ENCODE results near the gene SCN1A. TPM values are rescaled to one million over a fixed set of nuclear protein-coding genes. Genes with fewer than 3 reads are reported as not detected.

The SCN1A gene
- total and polyA plus RNA-seq, 2 experiments from 2014 or later, result 1.2 to 1.3 TPM

DNA sequence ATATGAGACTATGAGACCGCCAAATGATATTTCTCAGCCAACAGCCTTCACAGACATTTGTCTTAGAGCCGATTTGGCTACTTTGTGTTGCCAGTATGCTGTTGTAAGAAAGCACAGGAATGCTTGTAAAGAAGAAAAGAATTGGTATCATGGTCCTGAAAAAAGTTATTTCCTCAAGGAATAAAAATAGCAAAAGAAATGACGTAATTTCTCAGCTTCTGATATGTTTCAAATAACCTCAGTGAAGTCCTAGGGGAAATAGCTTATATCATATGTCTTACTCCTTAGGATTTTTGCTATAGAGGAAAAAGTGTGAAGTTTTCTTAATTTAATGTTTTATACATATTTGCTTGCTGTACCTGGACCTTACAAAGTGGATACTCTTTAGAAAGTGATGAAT lies 23.0 kb downstream of the SCN1A start:
- Histone ChIP-seq H3K27ac (ENCODE audit: low read depth) (no peak overlapping the region), H3K27me3 (ENCODE audit: insufficient read depth) (no peaks in the 10 kb centered on the region), H3K9me2 (ENCODE audit: insufficient read depth) (no peaks in the 10 kb centered on the region), H3K4me3 (no peak overlapping the region), H3F3A (replicated peaks; ENCODE audit: low read depth) (no peaks in the 10 kb centered on the region), H2AFZ (no peak overlapping the region), H3K4me2 (no peak overlapping the region), H3K79me2 (replicated peaks; ENCODE audit: insufficient read depth) (no peaks in the 10 kb centered on the region), H3K36me3 (ENCODE audit: insufficient read depth) (no peaks in the 10 kb centered on the region), H3K4me1 (ENCODE audit: insufficient read depth) (no peaks in the 10 kb centered on the region), H4K20me1 (replicated peaks; ENCODE audit: insufficient read depth) (no peaks in the 10 kb centered on the region)
- peaks cover 10% of the 10 kb centered on the region for H3K27me3 Mint-ChIP-seq (ENCODE audit: insufficient read depth, low read depth, poor library complexity)
- H3K4me3 Mint-ChIP-seq, result no peak overlapping the region
- H3K27ac Mint-ChIP-seq, result no peak overlapping the region
- TF ChIP-seq, protein P1, sequence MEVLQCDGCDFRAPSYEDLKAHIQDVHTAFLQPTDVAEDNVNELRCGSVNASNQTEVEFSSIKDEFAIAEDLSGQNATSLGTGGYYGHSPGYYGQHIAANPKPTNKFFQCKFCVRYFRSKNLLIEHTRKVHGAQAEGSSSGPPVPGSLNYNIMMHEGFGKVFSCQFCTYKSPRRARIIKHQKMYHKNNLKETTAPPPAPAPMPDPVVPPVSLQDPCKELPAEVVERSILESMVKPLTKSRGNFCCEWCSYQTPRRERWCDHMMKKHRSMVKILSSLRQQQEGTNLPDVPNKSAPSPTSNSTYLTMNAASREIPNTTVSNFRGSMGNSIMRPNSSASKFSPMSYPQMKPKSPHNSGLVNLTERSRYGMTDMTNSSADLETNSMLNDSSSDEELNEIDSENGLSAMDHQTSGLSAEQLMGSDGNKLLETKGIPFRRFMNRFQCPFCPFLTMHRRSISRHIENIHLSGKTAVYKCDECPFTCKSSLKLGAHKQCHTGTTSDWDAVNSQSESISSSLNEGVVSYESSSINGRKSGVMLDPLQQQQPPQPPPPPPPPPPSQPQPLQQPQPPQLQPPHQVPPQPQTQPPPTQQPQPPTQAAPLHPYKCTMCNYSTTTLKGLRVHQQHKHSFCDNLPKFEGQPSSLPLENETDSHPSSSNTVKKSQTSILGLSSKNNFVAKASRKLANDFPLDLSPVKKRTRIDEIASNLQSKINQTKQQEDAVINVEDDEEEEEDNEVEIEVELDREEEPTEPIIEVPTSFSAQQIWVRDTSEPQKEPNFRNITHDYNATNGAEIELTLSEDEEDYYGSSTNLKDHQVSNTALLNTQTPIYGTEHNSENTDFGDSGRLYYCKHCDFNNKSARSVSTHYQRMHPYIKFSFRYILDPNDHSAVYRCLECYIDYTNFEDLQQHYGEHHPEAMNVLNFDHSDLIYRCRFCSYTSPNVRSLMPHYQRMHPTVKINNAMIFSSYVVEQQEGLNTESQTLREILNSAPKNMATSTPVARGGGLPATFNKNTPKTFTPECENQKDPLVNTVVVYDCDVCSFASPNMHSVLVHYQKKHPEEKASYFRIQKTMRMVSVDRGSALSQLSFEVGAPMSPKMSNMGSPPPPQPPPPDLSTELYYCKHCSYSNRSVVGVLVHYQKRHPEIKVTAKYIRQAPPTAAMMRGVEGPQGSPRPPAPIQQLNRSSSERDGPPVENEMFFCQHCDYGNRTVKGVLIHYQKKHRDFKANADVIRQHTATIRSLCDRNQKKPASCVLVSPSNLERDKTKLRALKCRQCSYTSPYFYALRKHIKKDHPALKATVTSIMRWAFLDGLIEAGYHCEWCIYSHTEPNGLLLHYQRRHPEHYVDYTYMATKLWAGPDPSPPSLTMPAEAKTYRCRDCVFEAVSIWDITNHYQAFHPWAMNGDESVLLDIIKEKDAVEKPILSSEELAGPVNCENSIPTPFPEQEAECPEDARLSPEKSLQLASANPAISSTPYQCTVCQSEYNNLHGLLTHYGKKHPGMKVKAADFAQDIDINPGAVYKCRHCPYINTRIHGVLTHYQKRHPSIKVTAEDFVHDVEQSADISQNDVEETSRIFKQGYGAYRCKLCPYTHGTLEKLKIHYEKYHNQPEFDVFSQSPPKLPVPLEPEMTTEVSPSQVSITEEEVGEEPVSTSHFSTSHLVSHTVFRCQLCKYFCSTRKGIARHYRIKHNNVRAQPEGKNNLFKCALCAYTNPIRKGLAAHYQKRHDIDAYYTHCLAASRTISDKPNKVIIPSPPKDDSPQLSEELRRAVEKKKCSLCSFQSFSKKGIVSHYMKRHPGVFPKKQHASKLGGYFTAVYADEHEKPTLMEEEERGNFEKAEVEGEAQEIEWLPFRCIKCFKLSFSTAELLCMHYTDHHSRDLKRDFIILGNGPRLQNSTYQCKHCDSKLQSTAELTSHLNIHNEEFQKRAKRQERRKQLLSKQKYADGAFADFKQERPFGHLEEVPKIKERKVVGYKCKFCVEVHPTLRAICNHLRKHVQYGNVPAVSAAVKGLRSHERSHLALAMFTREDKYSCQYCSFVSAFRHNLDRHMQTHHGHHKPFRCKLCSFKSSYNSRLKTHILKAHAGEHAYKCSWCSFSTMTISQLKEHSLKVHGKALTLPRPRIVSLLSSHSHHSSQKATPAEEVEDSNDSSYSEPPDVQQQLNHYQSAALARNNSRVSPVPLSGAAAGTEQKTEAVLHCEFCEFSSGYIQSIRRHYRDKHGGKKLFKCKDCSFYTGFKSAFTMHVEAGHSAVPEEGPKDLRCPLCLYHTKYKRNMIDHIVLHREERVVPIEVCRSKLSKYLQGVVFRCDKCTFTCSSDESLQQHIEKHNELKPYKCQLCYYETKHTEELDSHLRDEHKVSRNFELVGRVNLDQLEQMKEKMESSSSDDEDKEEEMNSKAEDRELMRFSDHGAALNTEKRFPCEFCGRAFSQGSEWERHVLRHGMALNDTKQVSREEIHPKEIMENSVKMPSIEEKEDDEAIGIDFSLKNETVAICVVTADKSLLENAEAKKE (CRISPR knock-in tag; IDR thresholded peaks at IDR 0.05), result no peak
- TF ChIP-seq CREB1 (CRISPR knock-in tag; IDR thresholded peaks at IDR 0.05; ENCODE audit: low read depth) (no peak), NANOG (IDR thresholded peaks at IDR 0.05; ENCODE audit: borderline replicate concordance) (no peak), ZNF331 (CRISPR knock-in tag; IDR thresholded peaks at IDR 0.05; ENCODE audit: low read depth) (no peak), EZH2phosphoT487 (IDR thresholded peaks at IDR 0.05; ENCODE audit: unreplicated experiment) (no peak), EZH2 (IDR thresholded peaks at IDR 0.05; ENCODE audit: low read depth, unreplicated experiment) (no peak), POLR2AphosphoS5 (IDR thresholded peaks at IDR 0.05; ENCODE audit: low read depth) (no peak), JUNB (IDR thresholded peaks at IDR 0.05; ENCODE audit: unreplicated experiment) (no peak), STAT1 (IDR thresholded peaks at IDR 0.05; ENCODE audit: unreplicated experiment) (no peak), ZNF114 (CRISPR knock-in tag; IDR thresholded peaks at IDR 0.05) (no peak)
- TF ChIP-seq, protein P2, sequence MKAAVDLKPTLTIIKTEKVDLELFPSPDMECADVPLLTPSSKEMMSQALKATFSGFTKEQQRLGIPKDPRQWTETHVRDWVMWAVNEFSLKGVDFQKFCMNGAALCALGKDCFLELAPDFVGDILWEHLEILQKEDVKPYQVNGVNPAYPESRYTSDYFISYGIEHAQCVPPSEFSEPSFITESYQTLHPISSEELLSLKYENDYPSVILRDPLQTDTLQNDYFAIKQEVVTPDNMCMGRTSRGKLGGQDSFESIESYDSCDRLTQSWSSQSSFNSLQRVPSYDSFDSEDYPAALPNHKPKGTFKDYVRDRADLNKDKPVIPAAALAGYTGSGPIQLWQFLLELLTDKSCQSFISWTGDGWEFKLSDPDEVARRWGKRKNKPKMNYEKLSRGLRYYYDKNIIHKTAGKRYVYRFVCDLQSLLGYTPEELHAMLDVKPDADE (IDR thresholded peaks at IDR 0.05), result no peak
- TF ChIP-seq, protein P3, sequence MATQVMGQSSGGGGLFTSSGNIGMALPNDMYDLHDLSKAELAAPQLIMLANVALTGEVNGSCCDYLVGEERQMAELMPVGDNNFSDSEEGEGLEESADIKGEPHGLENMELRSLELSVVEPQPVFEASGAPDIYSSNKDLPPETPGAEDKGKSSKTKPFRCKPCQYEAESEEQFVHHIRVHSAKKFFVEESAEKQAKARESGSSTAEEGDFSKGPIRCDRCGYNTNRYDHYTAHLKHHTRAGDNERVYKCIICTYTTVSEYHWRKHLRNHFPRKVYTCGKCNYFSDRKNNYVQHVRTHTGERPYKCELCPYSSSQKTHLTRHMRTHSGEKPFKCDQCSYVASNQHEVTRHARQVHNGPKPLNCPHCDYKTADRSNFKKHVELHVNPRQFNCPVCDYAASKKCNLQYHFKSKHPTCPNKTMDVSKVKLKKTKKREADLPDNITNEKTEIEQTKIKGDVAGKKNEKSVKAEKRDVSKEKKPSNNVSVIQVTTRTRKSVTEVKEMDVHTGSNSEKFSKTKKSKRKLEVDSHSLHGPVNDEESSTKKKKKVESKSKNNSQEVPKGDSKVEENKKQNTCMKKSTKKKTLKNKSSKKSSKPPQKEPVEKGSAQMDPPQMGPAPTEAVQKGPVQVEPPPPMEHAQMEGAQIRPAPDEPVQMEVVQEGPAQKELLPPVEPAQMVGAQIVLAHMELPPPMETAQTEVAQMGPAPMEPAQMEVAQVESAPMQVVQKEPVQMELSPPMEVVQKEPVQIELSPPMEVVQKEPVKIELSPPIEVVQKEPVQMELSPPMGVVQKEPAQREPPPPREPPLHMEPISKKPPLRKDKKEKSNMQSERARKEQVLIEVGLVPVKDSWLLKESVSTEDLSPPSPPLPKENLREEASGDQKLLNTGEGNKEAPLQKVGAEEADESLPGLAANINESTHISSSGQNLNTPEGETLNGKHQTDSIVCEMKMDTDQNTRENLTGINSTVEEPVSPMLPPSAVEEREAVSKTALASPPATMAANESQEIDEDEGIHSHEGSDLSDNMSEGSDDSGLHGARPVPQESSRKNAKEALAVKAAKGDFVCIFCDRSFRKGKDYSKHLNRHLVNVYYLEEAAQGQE (IDR thresholded peaks at IDR 0.05; ENCODE audit: unreplicated experiment), result no peak
- TF ChIP-seq, protein P4, sequence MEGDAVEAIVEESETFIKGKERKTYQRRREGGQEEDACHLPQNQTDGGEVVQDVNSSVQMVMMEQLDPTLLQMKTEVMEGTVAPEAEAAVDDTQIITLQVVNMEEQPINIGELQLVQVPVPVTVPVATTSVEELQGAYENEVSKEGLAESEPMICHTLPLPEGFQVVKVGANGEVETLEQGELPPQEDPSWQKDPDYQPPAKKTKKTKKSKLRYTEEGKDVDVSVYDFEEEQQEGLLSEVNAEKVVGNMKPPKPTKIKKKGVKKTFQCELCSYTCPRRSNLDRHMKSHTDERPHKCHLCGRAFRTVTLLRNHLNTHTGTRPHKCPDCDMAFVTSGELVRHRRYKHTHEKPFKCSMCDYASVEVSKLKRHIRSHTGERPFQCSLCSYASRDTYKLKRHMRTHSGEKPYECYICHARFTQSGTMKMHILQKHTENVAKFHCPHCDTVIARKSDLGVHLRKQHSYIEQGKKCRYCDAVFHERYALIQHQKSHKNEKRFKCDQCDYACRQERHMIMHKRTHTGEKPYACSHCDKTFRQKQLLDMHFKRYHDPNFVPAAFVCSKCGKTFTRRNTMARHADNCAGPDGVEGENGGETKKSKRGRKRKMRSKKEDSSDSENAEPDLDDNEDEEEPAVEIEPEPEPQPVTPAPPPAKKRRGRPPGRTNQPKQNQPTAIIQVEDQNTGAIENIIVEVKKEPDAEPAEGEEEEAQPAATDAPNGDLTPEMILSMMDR (conservative IDR thresholded peaks at IDR 0.05; ENCODE audit: low read depth in 2 of 2), result no peak
- no peaks in the 10 kb centered on the region for H3K9me3 Mint-ChIP-seq
- ATAC-seq (no peak), DNase-seq (ENCODE audit: low spot score) (no peak)
- H3K4me1 Mint-ChIP-seq, result no peaks in the 10 kb centered on the region; the same call in 2 of the 3 replicates
- H3K36me3 Mint-ChIP-seq (ENCODE audit: low read depth), result no peaks in the 10 kb centered on the region

Measured in GM23338 (cell line).